Stimulated activated CD4-positive, alpha-beta T cell treated with anti-CD3 and anti-CD28 coated beads, Interleukin-2, amount 100 ng/mL, for 4 hours (primary cell): Measurements from ENCODE around the gene TUFM.
"Not testable (repeated sequence)": the region's sequence is repeated elsewhere in the genome, so short reads cannot be mapped to it uniquely, and the experiment has no call there.

Source experiments
- DNase-seq: peaks from one replicate; pipeline ENCODE4 v3.0.0-alpha.2; 2020; ENCODE audit warnings: low read depth

TUFM gene

GRCh38 chr16:28838558-28838918 is 7.6 kb downstream of the TUFM start:
- DNase-seq = no peak

DNA sequence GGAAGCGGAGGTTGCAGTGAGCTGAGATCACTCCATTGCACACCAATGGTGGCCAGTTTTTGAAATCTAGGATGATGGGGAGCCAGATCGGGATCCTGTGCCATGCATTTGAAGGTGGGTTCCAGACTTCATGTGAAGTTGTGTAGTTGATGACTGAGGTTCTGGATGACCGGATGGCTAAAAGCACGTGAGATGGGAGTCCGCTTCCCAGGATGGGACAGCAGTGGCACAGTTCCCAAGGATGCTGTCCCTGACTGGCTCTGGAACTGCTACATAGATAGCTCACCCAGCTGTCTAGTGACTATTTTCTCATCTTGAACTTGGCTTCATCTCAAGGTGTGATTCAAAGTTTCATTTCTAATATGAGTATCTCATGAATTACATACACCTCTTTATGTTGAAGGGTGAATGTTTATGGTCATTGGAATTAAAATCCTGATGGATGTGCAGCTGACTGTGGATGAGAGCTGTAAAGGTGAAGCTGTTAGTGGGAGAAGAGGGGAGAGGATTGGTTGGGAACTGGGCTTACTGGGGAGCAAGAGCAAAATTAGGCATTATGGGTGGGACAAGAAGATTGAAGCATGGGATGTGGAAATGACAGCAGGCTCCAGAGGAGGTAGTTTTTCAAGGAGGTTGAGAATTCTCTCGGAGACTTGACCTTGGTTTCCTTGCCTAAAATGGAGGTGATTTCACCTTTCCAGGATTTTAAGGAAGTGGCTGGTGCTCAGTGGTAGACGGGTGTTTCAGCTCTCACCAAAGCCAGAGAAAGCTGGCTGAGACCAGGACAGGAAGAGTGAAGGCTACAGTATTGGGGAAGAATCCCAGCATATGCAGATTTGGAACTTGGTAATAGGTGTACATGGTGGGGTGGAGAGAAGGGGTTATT is 8.2 kb downstream of the TUFM start:
- DNase-seq = no peak

DNA sequence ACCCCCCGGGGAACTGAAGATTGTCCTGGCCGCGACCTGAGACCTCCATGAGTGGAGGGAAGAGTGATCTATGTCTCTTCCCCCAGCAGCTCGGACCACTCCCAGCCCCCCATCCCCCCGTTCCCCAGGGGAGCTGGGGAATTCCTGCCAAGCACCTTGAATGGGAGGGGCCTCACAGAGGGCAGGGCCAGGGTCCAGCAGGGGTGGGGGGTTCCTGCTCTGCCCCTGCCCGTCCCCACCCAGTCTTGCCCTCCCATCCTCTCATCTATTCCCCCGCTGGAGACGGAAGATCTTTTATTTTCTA is 9.4 kb downstream of the TUFM start:
- no peak for DNase-seq

DNA sequence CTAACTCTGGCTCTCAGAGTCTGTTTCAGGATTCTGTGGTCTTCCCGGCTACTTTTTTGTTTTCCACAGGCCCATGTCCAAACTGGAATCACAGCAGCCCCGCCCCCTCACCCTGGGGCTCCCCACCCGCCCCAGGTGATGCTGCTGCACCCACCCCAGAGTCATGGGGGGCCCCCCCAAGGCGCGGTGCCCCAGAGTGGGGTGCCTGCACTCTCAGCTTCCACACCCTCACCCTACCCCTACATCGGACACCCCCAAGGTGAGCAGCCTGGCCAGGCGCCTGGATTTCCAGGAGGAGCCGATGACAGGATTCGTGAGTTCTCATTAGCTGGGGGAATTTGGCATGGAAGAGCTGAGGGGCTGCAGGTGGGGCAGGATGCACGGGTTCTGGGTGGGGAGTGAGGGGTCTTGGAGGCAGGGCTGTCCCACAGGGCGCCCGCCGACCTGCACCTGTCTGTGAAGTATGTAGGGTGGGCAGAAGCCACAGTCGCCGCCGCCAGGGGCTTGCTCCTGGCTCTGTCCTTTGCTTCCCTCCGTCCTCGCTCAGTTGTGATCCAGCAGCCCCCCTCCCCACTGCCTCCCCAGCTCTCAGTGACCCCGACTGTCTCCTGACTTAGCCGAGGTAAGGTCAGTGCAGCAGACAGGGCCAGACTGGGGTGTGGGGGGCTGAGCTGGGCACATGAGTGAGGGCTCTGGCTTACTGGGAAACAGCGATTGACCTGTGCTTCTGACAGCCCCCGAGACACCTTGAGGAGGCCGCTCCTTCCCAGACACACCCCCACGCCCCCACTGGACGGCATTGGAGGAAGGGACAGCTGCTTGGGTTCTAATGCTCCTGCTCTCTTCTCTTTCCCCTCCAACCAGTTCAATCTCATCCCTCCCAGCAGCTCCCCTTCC is 10.0 kb downstream of the TUFM start:
- DNase-seq = no peak

GRCh38 chr16:28834873-28835863 is 11.0 kb downstream of the TUFM start:
- DNase-seq = no peak

- DNase-seq = no peak
These were observed 11.8 kb downstream of the TUFM start for GRCh38 chr16:28834349-28834748.

DNA sequence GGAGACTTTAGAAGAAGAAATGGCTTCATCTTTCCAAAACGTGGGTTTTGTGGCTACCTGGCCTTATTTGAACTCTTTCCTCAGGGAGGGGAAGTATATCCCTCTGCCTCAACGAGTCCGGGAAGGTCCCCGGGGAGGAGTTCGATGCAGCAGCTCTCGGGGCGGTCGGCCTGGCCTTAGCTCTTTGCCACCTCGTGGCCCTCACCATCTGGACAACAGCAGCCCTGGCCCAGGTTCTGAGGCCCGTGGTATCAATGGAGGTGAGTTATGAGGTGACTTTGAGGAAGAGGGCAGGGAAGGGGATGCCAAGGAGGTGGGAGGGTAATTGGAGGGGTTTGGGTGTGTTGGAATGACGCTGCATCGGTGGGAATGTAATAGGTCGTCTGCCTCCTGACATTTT is 15.6 kb downstream of the TUFM start:
- no peak for DNase-seq

DNA sequence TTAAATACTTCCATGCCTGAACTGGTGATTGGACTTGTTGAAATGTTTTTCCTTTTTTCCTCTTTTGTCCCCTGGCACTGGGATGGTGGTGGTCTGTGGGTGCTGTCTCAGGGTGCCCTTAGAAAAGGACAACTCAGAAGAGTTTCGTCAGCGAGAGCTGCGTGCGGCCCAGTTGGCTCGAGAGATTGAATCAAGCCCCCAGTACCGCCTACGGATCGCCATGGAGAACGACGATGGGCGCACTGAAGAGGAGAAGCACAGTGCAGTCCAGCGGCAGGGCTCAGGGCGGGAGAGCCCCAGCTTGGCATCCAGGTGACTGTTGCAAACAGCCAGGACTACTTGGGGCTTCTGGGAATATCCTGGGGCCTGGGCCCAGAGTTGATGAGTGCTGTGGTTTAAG is 16.4 kb downstream of the TUFM start:
- no peak for DNase-seq

DNA sequence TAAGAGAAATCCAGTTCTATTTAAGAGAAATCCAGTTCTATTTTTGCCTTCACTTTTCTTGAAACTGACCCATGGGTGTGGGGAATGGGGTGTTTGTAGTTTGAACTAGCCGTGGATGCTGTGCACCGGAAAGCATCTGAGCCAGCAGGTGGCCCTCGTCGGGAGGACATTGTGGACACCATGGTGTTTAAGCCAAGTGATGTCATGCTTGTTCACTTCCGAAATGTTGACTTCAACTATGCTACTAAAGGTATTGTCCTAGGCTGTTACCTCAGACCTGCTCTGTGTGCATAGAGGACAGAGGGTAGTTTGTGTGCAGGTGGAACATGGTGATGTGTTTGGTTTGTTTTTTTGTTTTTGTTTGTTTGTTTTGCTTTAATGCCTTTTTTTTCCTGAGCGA is 20.0 kb downstream of the TUFM start:
- DNase-seq = no peak

- no peak for DNase-seq
These were observed 21.5 kb downstream of the TUFM start for GRCh38 chr16:28824717-28824973.

- DNase-seq = peak; percentile 98
These were observed 22.1 kb downstream of the TUFM start for GRCh38 chr16:28823873-28824716.

DNA sequence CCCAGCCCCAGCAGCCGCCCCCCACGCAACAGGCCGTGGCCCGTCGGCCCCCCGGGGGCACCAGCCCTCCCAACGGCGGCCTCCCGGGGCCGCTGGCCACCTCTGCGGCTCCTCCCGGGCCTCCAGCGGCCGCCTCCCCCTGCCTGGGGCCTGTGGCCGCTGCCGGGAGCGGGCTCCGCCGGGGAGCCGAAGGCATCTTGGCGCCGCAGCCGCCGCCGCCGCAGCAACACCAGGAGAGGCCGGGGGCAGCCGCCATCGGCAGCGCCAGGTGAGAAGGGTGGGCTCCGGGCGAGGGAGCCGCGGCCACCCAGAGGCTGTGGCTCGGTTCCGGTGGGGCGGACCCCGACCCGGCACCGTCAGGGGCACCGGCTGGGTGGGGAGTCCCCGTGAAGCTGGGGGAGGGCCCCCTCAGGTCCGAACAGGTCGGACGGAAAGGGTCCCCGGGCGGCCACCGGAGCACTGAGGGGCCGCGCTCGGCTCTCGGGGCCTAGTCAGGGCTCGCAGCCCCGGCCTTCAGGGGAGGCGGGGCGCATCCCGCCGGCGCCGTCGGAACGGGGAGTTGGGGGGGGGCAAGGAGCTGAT is 22.8 kb downstream of the TUFM start:
- DNase-seq = no peak

GRCh38 chr16:28822520-28823290 is 23.4 kb downstream of the TUFM start, which contains the start of gene ATXN2L:
Gene ATXN2L, plus strand, starts transcription at chr16:28822999. Its CDS starts 261 bp downstream, at chr16:28823260.
- DNase-seq = peak; percentile 95

- DNase-seq = no peak
These were observed 24.2 kb downstream of the TUFM start for GRCh38 chr16:28821874-28822519.

DNA sequence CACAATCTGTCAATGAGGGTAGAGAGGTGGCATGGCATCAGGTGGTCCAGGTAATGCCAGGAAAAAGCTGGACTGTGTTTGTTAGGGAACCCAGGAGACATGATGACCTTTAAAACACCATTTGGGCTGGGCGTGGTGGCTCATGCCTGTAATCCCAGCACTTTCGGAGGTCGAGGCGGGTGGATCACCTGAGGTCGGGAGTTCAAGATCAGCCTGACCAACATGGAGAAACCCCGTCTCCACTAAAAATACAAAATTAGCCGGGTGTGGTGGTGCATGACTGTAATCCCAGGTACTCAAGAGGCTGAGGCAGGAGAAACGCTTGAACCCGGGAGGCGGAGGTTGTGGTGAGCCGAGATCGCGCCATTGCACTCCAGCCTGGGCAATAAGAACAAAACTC is 25.6 kb downstream of the TUFM start:
- not testable (repeated sequence) for DNase-seq

- no peak for DNase-seq
These were observed 26.1 kb downstream of the TUFM start for GRCh38 chr16:28820016-28820415.

- DNase-seq = not testable (repeated sequence)
These were observed 38.6 kb downstream of the TUFM start for GRCh38 chr16:28807445-28808120.

DNA sequence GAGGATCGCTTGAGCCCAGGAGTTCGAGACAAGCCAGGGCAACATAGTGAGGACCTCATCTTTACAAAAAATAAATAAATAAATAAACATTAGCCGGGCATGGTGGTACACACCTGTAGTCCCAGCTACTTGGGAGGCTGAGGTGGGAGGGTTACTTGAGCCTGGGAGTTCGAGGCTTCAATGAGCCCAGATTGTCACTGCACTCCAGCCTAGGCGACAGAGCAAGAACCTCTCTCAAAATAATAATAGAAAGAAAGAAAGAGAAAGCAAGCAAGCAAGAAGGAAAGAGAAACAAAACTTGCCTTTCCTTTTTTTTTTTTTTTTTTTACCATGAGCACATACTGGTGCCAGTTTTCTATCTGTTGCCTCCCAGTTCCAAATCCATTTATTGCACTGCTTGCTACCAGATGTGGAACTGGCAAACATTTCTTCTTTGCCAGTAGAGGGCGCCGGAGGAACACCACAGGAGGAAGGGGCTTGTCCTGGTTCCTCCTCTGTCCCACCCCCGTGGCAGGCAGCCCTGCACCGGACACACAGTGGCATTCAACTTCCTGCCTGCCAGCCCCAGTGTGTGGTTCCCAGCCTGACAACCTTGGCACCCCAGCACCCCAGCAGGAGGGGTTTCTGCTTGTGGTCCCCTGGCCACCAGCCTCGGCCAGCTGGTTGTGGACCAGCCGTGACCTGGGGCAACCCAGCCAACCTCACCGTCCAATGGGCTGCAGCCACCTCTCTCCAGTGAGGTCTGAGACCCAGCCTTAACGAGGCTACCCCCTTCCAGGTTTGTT is 43.7 kb downstream of the TUFM start:
- peak; percentile 47 for DNase-seq
